ENCODE data around the gene STK31.

STK31 gene

GRCh38 chr7:23788843-23789242, 78.8 kb downstream of the STK31 start:
- TF ChIP-seq ZNF221 (tag by site-specific recombination; IDR thresholded peaks at IDR 0.05; ENCODE audit: borderline replicate concordance): no peak
- ChIA-PET CTCF (no interaction called here), POLR2A (no interaction called here)
- no peak overlapping the region for H3K27ac ChIP-seq (ENCODE audit: extremely low read depth, low read depth, low read length)
- H3K9me3 ChIP-seq (ENCODE audit: control insufficient read depth, insufficient read depth, low read depth, low read length): no peaks in the 10 kb centered on the region
- no peaks in the 10 kb centered on the region for H3K4me1 ChIP-seq (ENCODE audit: control insufficient read depth, insufficient read depth, low read length)
- H3K4me3 ChIP-seq (ENCODE audit: low read depth, low read length): no peak overlapping the region
- H3K36me3 ChIP-seq (ENCODE audit: control insufficient read depth in 2 of 2, insufficient read depth in 1 of 2, low read length in 2 of 2): no peaks in the 10 kb centered on the region

GRCh38 chr7:23791721-23792120, 81.7 kb downstream of the STK31 start:
- ChIA-PET POLR2A (no interaction called here), CTCF (no interaction called here)
- Histone ChIP-seq H3K4me3 (ENCODE audit: low read depth, low read length) (no peak overlapping the region), H3K9me3 (ENCODE audit: control insufficient read depth, insufficient read depth, low read depth, low read length) (no peaks in the 10 kb centered on the region), H3K36me3 (ENCODE audit: control insufficient read depth in 2 of 2, insufficient read depth in 1 of 2, low read length in 2 of 2) (no peaks in the 10 kb centered on the region), H3K27ac (ENCODE audit: extremely low read depth, low read depth, low read length) (no peak overlapping the region), H3K4me1 (ENCODE audit: control insufficient read depth, insufficient read depth, low read length) (no peaks in the 10 kb centered on the region)
- no peak for TF ChIP-seq ZNF311 (tag by site-specific recombination; IDR thresholded peaks at IDR 0.05; ENCODE audit: borderline replicate concordance)
- TF ChIP-seq ZNF571 (tag by site-specific recombination; IDR thresholded peaks at IDR 0.05): no peak
- no peak for TF ChIP-seq ZBTB48 (tag by site-specific recombination; IDR thresholded peaks at IDR 0.05)
- TF ChIP-seq ZNF280C (tag by site-specific recombination; IDR thresholded peaks at IDR 0.05): no peak
- no peak for TF ChIP-seq FEZF1 (tag by site-specific recombination; IDR thresholded peaks at IDR 0.05)
- no peak for TF ChIP-seq ZNF223 (tag by site-specific recombination; IDR thresholded peaks at IDR 0.05)
- TF ChIP-seq ZNF660 (tag by site-specific recombination; IDR thresholded peaks at IDR 0.05): no peak
- TF ChIP-seq ZNF837 (tag by site-specific recombination; IDR thresholded peaks at IDR 0.05): no peak
- no peak for TF ChIP-seq ZNF239 (tag by site-specific recombination; IDR thresholded peaks at IDR 0.05)
- TF ChIP-seq ZNF658 (tag by site-specific recombination; IDR thresholded peaks at IDR 0.05): no peak
- no peak for TF ChIP-seq ZBTB1 (tag by site-specific recombination; IDR thresholded peaks at IDR 0.05)

GRCh38 chr7:23802720-23803397, 92.8 kb downstream of the STK31 start:
- Histone ChIP-seq H3K36me3 (ENCODE audit: control insufficient read depth in 2 of 2, insufficient read depth in 1 of 2, low read length in 2 of 2) (no peaks in the 10 kb centered on the region), H3K27ac (ENCODE audit: extremely low read depth, low read depth, low read length) (no peak overlapping the region; the same call in 1 of the 2 replicates), H3K4me3 (ENCODE audit: low read depth, low read length) (no peak overlapping the region), H3K9me3 (ENCODE audit: control insufficient read depth, insufficient read depth, low read depth, low read length) (no peaks in the 10 kb centered on the region), H3K4me1 (ENCODE audit: control insufficient read depth, insufficient read depth, low read length) (peaks cover 8% of the 10 kb centered on the region)
- ChIA-PET POLR2A (no interaction called here), CTCF (interaction anchor here (0.8 kb wide), 1 partner anchor 104 kb away, joined by 5 read pairs; no protein-coding TSS in a partner anchor)
- TF ChIP-seq ZNF140 (tag by site-specific recombination; IDR thresholded peaks at IDR 0.05) (no peak), ZSCAN30 (tag by site-specific recombination; IDR thresholded peaks at IDR 0.05) (no peak), ZNF639 (tag by site-specific recombination; IDR thresholded peaks at IDR 0.05) (no peak), ZSCAN16 (tag by site-specific recombination; IDR thresholded peaks at IDR 0.05) (no peak), ZNF184 (tag by site-specific recombination; IDR thresholded peaks at IDR 0.05) (no peak), ZNF169 (tag by site-specific recombination; IDR thresholded peaks at IDR 0.05) (no peak), ZNF623 (tag by site-specific recombination; IDR thresholded peaks at IDR 0.05) (no peak), HOXD13 (CRISPR knock-in tag; IDR thresholded peaks at IDR 0.05; ENCODE audit: borderline replicate concordance) (no peak), ZNF416 (tag by site-specific recombination; IDR thresholded peaks at IDR 0.05) (no peak)

All from HEK293 (cell line).